GM12891 (cell line): Measurements from ENCODE around the gene LIMS2.

Source experiments
- POLR2A ChIP-seq: IDR thresholded peaks from 2 replicates; pipeline ENCODE4 v1.6.1; 2011; ENCODE audit warnings: low read depth, low read length, control low read depth
- TAF1 ChIP-seq: IDR thresholded peaks from 2 replicates; pipeline ENCODE4 v1.6.1; 2011; ENCODE audit warnings: low read depth, low read length, control low read depth

DNA sequence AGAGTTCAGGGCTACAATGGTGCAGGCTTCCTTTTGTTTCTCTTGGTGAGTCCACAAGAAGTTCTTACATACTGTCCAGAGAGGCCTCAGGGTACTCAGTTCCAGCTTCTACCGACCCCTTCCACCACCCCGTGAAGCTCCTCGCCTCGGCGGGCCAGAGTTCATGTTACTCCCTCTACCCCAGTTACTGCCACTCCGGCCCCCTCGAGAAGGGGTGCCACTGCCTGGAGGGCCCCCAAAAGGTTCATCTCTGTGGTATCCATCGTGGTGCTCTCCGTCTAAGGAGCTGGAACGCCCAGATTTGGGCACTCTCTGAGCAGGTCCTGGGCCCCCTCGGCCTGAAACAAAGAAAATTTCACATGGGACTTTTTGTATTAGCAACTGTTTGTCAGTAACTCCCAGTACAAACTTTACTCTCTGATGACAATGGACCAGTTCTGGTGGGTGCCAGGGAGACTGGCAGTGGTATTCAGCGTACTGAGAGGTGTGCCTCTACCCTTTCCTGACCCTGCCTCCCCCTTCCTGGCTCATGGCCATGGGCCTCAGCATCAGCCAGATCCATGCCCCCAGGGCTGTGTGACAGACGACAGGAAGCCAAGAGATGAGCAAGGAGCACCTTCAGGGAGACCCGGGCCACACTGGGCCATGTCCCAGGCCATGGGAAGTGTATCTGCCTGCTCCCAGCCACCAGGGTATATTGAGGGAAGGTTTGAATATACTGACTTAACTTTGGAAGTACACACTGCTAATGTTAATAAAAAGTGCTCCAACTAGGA is 31.1 kb upstream of the LIMS2 start:
- TF ChIP-seq TAF1 (no peak), POLR2A (no peak)
